ENCODE measurements around the gene KIF5B.

GRCh38 chr10:31980471-31980870, 75.8 kb downstream of the KIF5B start:
- no peak for TF ChIP-seq EP300 (IDR thresholded peaks at IDR 0.05)
- TF ChIP-seq POLR2A (IDR thresholded peaks at IDR 0.05), result no peak
- no peak for TF ChIP-seq CTCF (IDR thresholded peaks at IDR 0.05)
- TF ChIP-seq POLR2AphosphoS5 (IDR thresholded peaks at IDR 0.05), result no peak
